Fibroblast of villous mesenchyme (primary cell): Measurements from ENCODE around the gene NEUROG1. TPM values are rescaled to one million over a fixed set of nuclear protein-coding genes. Genes with fewer than 3 reads are reported as not detected.

Experiments
- DNase-seq: peaks from one replicate; pipeline ENCODE4 v3.0.0-alpha.2; 2010; ENCODE audit warnings: low read depth
- H3K4me3 ChIP-seq: 2 replicates; pipeline ENCODE4 v1.5.1; 2011; ENCODE audit warnings: low read depth, mild to moderate bottlenecking, low read length
- total RNA-seq: library from RNA; depleted of rRNA; stranded (reverse); fragments of >200 nt; gene quantifications from 2 replicates; pipeline ENCODE4 v1.2.3, GENCODE V29; 2012
- TF ChIP-seq, protein P1 (sequence below): IDR thresholded peaks from 2 replicates; pipeline ENCODE4 v1.5.1; 2012; ENCODE audit warnings: low read depth, mild to moderate bottlenecking, low read length; ENCODE audit not compliant: insufficient read depth

Gene NEUROG1
- total RNA-seq, 1 donor, result not detected

DNA sequence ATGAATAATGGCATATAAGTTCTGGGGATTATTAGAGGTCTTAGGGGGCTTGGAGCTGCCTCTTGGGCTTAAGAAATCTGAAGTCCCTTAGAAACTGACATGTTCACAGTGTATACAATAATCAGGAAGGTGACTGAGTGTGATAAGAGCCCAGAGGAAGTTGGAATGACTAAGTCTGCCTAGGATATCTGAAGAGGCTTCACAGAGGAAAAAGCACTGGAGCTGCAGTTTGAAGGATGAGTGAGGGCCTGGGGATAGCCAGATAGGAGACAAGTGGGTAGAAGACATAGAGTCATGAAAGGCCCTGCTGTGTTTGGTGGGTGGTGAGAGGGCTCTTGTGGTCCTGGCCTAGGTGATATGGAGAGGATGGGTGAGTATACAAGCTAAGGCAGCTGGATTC, 8.8 kb downstream of the NEUROG1 start:
- no peak overlapping the region for H3K4me3 ChIP-seq
- DNase-seq, result no peak
- TF ChIP-seq, protein P1, sequence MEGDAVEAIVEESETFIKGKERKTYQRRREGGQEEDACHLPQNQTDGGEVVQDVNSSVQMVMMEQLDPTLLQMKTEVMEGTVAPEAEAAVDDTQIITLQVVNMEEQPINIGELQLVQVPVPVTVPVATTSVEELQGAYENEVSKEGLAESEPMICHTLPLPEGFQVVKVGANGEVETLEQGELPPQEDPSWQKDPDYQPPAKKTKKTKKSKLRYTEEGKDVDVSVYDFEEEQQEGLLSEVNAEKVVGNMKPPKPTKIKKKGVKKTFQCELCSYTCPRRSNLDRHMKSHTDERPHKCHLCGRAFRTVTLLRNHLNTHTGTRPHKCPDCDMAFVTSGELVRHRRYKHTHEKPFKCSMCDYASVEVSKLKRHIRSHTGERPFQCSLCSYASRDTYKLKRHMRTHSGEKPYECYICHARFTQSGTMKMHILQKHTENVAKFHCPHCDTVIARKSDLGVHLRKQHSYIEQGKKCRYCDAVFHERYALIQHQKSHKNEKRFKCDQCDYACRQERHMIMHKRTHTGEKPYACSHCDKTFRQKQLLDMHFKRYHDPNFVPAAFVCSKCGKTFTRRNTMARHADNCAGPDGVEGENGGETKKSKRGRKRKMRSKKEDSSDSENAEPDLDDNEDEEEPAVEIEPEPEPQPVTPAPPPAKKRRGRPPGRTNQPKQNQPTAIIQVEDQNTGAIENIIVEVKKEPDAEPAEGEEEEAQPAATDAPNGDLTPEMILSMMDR, result no peak

DNA sequence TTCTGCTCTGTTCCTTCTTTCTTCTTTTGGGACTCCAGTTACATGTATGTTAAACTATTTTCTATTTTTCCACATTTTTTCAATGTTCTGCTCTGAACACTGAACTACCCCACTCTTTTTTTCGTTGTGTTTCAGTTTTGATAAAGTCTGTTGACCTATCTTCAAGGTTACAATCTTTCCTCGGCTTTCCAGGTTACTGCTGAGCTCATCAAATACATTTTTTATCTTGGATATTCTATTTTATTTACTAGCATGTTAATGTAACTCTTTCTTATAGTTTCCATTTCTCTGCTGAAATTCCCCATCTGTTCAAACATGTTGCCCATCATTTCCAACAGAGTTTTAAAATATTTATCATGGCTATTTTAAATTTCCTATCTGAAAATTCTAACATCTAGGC, 13.8 kb downstream of the NEUROG1 start:
- no peak for DNase-seq
- no peak overlapping the region for H3K4me3 ChIP-seq
- TF ChIP-seq, protein P1, result no peak

DNA sequence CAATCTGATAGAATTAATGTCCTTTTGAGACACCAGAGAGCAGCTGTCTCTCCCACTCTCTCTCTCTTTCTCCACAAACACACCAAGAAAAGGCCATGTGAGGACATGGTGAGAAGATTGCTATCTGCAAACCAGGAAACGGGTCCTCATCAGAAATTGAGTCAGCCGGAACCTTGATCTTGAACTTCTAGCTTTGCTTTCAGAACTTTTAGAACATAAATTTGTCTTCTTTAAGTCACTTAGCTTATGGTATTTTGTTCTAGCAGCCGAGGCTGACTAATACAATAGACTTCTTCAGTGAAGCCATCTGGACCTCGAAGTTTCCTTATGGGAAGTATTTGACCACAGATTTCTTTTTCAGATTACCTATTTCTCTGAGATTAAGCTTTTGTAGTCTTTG, 18.1 kb downstream of the NEUROG1 start:
- H3K4me3 ChIP-seq, result no peak overlapping the region
- no peak for DNase-seq
- TF ChIP-seq, protein P1, result no peak

DNA sequence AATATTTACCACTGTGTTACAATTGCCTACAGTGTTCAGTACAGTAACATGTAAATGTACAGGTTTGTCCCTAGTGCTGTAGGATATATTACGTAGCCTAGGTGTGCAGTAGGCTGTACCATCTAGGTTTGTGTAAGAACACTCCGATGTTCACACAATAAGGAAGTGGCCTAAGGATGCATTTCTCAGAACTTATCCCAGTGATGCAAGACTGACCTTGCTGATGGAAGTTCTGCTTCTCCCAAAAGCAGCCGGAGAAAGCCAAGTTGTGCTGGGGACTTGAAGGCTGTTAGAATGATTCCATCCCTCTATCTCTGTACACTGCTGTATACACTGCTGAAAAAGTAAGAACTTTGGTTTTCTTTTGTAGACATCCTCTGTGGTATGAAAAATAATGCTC, 21.6 kb downstream of the NEUROG1 start:
- TF ChIP-seq, protein P1, result no peak
- no peak overlapping the region for H3K4me3 ChIP-seq
- DNase-seq, result no peak

DNA sequence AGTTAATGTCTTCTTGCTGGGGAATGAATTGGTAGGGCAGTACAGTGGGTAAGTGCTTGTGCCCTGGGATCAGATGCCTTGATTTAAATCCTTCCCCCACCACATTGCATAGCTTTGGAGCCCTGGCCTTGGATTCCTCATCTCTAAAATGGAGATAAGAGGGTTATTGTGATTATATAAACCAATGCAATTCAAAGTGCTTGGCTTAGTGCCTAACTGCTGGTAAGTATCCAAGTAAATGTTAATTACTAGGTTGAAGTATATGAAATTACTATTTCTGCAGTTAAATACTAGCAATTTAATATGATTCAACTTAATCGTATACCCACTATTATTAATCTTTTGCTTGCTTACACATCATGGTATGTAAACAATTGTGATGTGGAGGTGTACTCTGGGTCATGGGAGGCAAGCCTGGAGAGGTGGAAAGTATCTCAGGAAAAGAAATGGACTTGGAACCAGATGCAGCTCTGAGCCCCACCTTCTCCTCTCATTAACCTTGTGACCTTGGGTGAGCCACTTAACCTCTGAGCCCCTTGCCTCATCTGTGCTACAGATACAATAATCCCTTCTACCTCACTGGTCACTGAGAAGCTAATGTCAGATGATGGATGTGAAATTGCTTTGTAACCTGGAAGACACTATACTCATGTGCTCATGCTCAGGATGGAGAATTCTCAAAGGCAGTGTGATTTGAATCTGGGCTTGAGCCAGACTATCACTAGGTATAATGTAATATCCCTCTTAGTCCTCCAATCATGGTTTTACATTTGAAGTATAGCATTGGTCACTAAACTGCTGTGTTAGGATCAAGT, 23.8 kb downstream of the NEUROG1 start:
- no peak for DNase-seq
- no peak overlapping the region for H3K4me3 ChIP-seq
- TF ChIP-seq, protein P1, result no peak

DNA sequence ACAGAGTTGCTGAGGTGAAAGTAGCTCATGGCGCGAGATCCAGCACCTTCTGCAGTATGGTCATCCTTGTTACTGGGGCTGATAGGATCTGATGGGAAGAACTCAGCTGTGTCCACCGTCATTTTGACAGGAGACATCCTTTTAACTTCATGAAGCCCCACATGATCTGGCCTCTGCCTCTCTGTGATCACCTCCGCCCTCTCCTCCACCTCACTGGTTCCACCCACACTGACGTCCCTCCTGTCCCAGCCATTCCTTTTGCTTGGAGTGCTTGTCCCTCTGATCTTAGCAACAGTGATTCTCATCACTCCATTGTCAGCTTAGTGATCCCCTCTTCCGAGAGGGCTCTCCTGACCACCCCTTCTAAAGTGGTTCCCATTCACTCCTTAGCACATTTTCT, 25.8 kb downstream of the NEUROG1 start:
- TF ChIP-seq, protein P1, result no peak

More for the DNA sequence above, 25.8 kb downstream of the NEUROG1 start:
- no peak for DNase-seq
- H3K4me3 ChIP-seq, result no peak overlapping the region
